Measurements from ENCODE around the gene EIPR1.
"Not testable (repeated sequence)": the region's sequence is repeated elsewhere in the genome, so short reads cannot be mapped to it uniquely, and the experiment has no call there.

EIPR1 gene

DNA sequence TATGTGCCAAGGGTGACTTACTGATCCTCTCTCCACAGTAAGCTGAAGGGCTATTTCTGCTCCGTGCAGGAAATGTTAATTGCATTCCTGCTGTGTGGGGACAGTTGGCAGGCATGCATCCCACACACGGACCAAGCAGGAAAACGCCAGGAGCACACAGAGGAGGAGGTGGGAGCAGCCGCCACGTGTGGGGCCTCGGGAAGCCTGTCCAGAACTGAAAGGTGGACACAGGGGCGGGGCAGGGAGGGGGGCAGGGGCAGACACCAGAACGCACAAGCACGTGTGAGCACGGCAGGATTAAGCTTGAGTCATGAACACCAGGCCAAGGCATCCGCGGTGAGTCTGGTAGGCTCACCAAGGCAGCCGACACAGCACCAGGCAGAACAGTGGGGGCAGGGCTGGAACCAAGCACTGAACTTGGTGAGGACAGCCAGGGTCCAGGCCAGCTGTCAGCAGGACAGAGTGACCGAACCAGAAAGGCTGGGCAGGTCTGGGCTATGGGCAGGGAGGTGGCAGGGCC is 177.1 kb downstream of the EIPR1 start:
- TF ChIP-seq SNAI2 (CRISPR knock-in tag; IDR thresholded peaks at IDR 0.05) (no peak), ISL1 (CRISPR knock-in tag; IDR thresholded peaks at IDR 0.05) (no peak), GLIS3 (CRISPR knock-in tag; IDR thresholded peaks at IDR 0.05) (no peak), ZC3H10 (CRISPR knock-in tag; IDR thresholded peaks at IDR 0.05) (no peak), TOX (CRISPR knock-in tag; IDR thresholded peaks at IDR 0.05; ENCODE audit: borderline replicate concordance) (no peak), PPARA (CRISPR knock-in tag; IDR thresholded peaks at IDR 0.05; ENCODE audit: borderline replicate concordance) (no peak), CSDC2 (CRISPR knock-in tag; IDR thresholded peaks at IDR 0.05) (no peak), BACH2 (CRISPR knock-in tag; IDR thresholded peaks at IDR 0.05; ENCODE audit: borderline replicate concordance) (no peak), ZFP30 (CRISPR knock-in tag; IDR thresholded peaks at IDR 0.05) (no peak), ZNF8 (CRISPR knock-in tag; IDR thresholded peaks at IDR 0.05) (no peak), OSR1 (CRISPR knock-in tag; IDR thresholded peaks at IDR 0.05) (no peak), ZNF565 (CRISPR knock-in tag; conservative IDR thresholded peaks at IDR 0.05; ENCODE audit: low read depth) (no peak), ZFP3 (CRISPR knock-in tag; IDR thresholded peaks at IDR 0.05) (no peak), TCF4 (CRISPR knock-in tag; IDR thresholded peaks at IDR 0.05; ENCODE audit: borderline replicate concordance) (no peak), ARNTL (CRISPR knock-in tag; IDR thresholded peaks at IDR 0.05; ENCODE audit: borderline replicate concordance, low read depth) (no peak)
- TF ChIP-seq, protein P1, sequence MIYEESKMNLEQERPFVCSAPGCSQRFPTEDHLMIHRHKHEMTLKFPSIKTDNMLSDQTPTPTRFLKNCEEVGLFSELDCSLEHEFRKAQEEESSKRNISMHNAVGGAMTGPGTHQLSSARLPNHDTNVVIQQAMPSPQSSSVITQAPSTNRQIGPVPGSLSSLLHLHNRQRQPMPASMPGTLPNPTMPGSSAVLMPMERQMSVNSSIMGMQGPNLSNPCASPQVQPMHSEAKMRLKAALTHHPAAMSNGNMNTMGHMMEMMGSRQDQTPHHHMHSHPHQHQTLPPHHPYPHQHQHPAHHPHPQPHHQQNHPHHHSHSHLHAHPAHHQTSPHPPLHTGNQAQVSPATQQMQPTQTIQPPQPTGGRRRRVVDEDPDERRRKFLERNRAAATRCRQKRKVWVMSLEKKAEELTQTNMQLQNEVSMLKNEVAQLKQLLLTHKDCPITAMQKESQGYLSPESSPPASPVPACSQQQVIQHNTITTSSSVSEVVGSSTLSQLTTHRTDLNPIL (CRISPR knock-in tag; IDR thresholded peaks at IDR 0.05; ENCODE audit: low read depth): no peak
- TF ChIP-seq, protein P2, sequence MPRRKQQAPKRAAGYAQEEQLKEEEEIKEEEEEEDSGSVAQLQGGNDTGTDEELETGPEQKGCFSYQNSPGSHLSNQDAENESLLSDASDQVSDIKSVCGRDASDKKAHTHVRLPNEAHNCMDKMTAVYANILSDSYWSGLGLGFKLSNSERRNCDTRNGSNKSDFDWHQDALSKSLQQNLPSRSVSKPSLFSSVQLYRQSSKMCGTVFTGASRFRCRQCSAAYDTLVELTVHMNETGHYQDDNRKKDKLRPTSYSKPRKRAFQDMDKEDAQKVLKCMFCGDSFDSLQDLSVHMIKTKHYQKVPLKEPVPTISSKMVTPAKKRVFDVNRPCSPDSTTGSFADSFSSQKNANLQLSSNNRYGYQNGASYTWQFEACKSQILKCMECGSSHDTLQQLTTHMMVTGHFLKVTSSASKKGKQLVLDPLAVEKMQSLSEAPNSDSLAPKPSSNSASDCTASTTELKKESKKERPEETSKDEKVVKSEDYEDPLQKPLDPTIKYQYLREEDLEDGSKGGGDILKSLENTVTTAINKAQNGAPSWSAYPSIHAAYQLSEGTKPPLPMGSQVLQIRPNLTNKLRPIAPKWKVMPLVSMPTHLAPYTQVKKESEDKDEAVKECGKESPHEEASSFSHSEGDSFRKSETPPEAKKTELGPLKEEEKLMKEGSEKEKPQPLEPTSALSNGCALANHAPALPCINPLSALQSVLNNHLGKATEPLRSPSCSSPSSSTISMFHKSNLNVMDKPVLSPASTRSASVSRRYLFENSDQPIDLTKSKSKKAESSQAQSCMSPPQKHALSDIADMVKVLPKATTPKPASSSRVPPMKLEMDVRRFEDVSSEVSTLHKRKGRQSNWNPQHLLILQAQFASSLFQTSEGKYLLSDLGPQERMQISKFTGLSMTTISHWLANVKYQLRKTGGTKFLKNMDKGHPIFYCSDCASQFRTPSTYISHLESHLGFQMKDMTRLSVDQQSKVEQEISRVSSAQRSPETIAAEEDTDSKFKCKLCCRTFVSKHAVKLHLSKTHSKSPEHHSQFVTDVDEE (CRISPR knock-in tag; IDR thresholded peaks at IDR 0.05): no peak
- TF ChIP-seq, protein P3, sequence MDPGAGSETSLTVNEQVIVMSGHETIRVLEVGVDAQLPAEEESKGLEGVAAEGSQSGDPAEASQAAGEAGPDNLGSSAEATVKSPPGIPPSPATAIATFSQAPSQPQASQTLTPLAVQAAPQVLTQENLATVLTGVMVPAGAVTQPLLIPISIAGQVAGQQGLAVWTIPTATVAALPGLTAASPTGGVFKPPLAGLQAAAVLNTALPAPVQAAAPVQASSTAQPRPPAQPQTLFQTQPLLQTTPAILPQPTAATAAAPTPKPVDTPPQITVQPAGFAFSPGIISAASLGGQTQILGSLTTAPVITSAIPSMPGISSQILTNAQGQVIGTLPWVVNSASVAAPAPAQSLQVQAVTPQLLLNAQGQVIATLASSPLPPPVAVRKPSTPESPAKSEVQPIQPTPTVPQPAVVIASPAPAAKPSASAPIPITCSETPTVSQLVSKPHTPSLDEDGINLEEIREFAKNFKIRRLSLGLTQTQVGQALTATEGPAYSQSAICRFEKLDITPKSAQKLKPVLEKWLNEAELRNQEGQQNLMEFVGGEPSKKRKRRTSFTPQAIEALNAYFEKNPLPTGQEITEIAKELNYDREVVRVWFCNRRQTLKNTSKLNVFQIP (CRISPR knock-in tag; IDR thresholded peaks at IDR 0.05; ENCODE audit: borderline replicate concordance, low read depth): no peak
- TF ChIP-seq, protein P4, sequence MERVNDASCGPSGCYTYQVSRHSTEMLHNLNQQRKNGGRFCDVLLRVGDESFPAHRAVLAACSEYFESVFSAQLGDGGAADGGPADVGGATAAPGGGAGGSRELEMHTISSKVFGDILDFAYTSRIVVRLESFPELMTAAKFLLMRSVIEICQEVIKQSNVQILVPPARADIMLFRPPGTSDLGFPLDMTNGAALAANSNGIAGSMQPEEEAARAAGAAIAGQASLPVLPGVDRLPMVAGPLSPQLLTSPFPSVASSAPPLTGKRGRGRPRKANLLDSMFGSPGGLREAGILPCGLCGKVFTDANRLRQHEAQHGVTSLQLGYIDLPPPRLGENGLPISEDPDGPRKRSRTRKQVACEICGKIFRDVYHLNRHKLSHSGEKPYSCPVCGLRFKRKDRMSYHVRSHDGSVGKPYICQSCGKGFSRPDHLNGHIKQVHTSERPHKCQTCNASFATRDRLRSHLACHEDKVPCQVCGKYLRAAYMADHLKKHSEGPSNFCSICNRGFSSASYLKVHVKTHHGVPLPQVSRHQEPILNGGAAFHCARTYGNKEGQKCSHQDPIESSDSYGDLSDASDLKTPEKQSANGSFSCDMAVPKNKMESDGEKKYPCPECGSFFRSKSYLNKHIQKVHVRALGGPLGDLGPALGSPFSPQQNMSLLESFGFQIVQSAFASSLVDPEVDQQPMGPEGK (CRISPR knock-in tag; IDR thresholded peaks at IDR 0.05; ENCODE audit: borderline replicate concordance): no peak
- TF ChIP-seq, protein P5, sequence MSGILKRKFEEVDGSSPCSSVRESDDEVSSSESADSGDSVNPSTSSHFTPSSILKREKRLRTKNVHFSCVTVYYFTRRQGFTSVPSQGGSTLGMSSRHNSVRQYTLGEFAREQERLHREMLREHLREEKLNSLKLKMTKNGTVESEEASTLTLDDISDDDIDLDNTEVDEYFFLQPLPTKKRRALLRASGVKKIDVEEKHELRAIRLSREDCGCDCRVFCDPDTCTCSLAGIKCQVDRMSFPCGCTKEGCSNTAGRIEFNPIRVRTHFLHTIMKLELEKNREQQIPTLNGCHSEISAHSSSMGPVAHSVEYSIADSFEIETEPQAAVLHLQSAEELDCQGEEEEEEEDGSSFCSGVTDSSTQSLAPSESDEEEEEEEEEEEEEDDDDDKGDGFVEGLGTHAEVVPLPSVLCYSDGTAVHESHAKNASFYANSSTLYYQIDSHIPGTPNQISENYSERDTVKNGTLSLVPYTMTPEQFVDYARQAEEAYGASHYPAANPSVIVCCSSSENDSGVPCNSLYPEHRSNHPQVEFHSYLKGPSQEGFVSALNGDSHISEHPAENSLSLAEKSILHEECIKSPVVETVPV (CRISPR knock-in tag; IDR thresholded peaks at IDR 0.05): no peak
- ATAC-seq: no peak

DNA sequence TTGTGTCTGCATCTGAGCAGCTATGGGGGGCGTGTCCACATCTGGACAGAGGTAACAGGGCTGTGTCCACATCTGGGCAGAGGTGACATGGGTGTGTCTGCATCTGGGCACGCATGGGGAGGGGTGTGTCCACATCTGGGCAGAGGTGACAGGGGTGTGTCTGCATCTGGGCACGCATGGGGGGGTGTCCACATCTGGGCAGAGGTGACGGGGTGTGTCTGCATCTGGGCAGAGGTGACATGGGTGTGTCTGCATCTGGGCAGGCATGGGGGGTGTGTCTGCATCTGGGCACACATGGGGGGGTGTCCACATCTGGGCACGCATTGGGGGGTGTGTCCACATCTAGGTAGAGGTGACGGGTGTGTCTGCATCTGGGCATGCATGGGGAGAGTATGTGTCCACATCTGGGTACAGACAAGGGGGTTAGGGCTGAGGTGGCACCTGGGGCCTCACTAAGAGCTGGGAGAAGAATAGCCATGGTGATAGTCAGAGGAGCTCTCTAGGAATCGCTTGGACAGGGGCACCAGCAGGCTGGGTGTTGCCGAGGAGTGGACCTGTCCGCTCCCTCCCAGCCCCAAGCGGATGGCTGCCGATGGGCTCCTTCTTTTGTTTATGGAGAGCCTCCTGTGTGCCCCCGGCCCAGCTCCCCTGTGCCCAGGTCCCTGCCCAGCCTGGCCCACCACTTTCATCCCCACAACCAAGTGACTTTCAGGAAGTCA is 177.8 kb downstream of the EIPR1 start:
- TF ChIP-seq ZFP30 (CRISPR knock-in tag; IDR thresholded peaks at IDR 0.05) (no peak), PPARA (CRISPR knock-in tag; IDR thresholded peaks at IDR 0.05; ENCODE audit: borderline replicate concordance) (no peak), ZNF565 (CRISPR knock-in tag; conservative IDR thresholded peaks at IDR 0.05; ENCODE audit: low read depth) (no peak), ZNF70 (CRISPR knock-in tag; IDR thresholded peaks at IDR 0.05) (no peak)
- TF ChIP-seq, protein P3 (CRISPR knock-in tag; IDR thresholded peaks at IDR 0.05; ENCODE audit: borderline replicate concordance, low read depth): no peak
- TF ChIP-seq, protein P2 (CRISPR knock-in tag; IDR thresholded peaks at IDR 0.05): no peak

DNA sequence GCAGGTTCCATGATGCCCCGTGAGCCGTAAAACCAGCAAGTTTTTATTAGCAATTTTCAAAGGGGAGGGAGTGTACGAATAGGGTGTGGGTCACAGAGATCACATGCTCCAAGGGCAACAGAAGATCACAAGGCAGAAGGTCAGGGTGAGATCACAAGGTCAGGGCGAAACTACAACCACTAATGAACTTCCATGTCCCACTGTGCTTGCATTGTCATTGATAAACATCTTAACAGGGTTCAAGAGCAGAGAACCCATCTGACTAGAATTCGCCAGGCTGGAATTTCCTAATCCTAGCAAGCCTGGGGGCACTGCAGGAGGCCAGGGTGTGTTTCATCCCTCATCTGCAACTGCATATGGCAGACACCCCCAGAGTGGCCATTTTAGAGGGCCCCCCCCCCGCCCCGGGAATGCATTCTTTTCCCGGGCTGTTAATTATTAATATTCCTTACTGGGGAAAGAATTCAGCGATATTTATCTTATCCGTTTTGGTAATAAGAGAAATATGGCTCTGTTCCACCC is 178.9 kb downstream of the EIPR1 start:
- ATAC-seq: not testable (repeated sequence)

More for the DNA sequence above, 177.8 kb downstream of the EIPR1 start:
- no peak for ATAC-seq
